Endothelial cell (in vitro differentiated cells): ENCODE results near the gene KRT38. TPM values are rescaled to one million over a fixed set of nuclear protein-coding genes. Genes with fewer than 3 reads are reported as not detected.
"Not testable (repeated sequence)": the region's sequence is repeated elsewhere in the genome, so short reads cannot be mapped to it uniquely, and the experiment has no call there.

Experiments
- DNase-seq: peaks from one replicate; pipeline ENCODE4 v3.0.0; 2021; ENCODE audit warnings: low spot score
- H3K27ac Mint-ChIP-seq: one replicate; pipeline ENCODE4 v1.8.0; 2021; ENCODE audit warnings: mixed read lengths, inconsistent platforms; ENCODE audit not compliant: unreplicated experiment
- H3K27me3 Mint-ChIP-seq: one replicate; pipeline ENCODE4 v1.8.0; 2021; ENCODE audit warnings: mild to moderate bottlenecking, moderate library complexity, mixed read lengths, inconsistent platforms; ENCODE audit not compliant: unreplicated experiment
- H3K36me3 Mint-ChIP-seq: one replicate; pipeline ENCODE4 v1.8.0; 2021; ENCODE audit warnings: mild to moderate bottlenecking, low read depth, mixed read lengths, inconsistent platforms; ENCODE audit not compliant: unreplicated experiment
- H3K4me1 Mint-ChIP-seq: one replicate; pipeline ENCODE4 v1.8.0; 2021; ENCODE audit warnings: mild to moderate bottlenecking, mixed read lengths, inconsistent platforms; ENCODE audit not compliant: unreplicated experiment
- H3K4me3 Mint-ChIP-seq: one replicate; pipeline ENCODE4 v1.8.0; 2021; ENCODE audit warnings: mild to moderate bottlenecking, mixed read lengths, inconsistent platforms; ENCODE audit not compliant: unreplicated experiment
- H3K9me3 Mint-ChIP-seq: one replicate; pipeline ENCODE4 v1.8.0; 2021; ENCODE audit warnings: mixed read lengths, inconsistent platforms; ENCODE audit not compliant: unreplicated experiment
- total RNA-seq: library from RNA; stranded (reverse); fragmentation: NEBNext Ultra II Directional; extraction: Animal tissue kit (Norgen Biotek cat#: 25700); gene quantifications from one replicate; pipeline ENCODE4 v1.2.1, GENCODE V29; 2021; ENCODE audit not compliant: unreplicated experiment
- TF ChIP-seq, protein P1 (sequence below): fragments of 200-600 bp; sonication (generic); IDR thresholded peaks from one replicate; pipeline ENCODE4 v1.5.0; 2021; ENCODE audit warnings: antibody characterized with exemption; ENCODE audit not compliant: unreplicated experiment

The KRT38 gene
- total RNA-seq, 1 donor from 2014 or later, result not detected

DNA sequence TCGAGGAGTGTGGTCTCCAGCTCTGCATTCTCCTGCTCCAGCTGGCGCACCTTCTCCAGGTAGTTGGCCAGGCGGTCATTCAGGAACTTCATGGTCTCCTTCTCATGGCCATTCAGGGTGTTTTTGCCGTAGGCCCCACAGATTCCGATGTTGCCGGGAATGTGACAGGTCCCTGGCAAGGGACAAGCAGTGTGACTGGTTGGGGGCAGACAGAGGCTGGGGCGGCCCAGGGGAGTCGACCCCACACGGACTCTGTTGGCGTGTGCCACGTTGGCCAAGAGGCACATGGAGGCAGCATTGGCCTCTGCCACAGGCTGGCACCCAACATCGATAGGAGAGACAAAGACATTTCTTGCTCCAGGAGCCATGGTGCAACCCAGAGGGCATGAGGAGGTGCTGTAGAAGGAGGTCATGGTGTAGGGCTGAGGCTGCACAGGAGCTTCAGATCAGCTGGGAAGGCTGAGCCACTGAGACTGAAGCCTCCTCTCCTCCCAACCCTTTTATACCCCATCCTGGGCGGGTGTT is 16.6 kb downstream of the KRT38 start, which contains the start of gene KRT37:
Gene KRT37 (minus strand): TSS at position 475 of the 525 bp plus-strand sequence. CDS start 62 bp downstream, at position 413.
- H3K36me3 Mint-ChIP-seq, result no peaks in the 10 kb centered on the region
- no peak for DNase-seq
- no peaks in the 10 kb centered on the region for H3K4me1 Mint-ChIP-seq
- no peak within 1 kb of the TSS for H3K27ac Mint-ChIP-seq
- no peak within 1 kb of the TSS for H3K4me3 Mint-ChIP-seq
- H3K27me3 Mint-ChIP-seq, result no peaks in the 10 kb centered on the region
- no peaks in the 10 kb centered on the region for H3K9me3 Mint-ChIP-seq
- TF ChIP-seq, protein P1, sequence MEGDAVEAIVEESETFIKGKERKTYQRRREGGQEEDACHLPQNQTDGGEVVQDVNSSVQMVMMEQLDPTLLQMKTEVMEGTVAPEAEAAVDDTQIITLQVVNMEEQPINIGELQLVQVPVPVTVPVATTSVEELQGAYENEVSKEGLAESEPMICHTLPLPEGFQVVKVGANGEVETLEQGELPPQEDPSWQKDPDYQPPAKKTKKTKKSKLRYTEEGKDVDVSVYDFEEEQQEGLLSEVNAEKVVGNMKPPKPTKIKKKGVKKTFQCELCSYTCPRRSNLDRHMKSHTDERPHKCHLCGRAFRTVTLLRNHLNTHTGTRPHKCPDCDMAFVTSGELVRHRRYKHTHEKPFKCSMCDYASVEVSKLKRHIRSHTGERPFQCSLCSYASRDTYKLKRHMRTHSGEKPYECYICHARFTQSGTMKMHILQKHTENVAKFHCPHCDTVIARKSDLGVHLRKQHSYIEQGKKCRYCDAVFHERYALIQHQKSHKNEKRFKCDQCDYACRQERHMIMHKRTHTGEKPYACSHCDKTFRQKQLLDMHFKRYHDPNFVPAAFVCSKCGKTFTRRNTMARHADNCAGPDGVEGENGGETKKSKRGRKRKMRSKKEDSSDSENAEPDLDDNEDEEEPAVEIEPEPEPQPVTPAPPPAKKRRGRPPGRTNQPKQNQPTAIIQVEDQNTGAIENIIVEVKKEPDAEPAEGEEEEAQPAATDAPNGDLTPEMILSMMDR, result no peak

- not testable (repeated sequence) for H3K4me1 Mint-ChIP-seq, H3K4me3 Mint-ChIP-seq, H3K36me3 Mint-ChIP-seq, H3K9me3 Mint-ChIP-seq, H3K27ac Mint-ChIP-seq, H3K27me3 Mint-ChIP-seq, DNase-seq
Observed at GRCh38 chr17:41422586-41422985, 18.2 kb downstream of the KRT38 start.

DNA sequence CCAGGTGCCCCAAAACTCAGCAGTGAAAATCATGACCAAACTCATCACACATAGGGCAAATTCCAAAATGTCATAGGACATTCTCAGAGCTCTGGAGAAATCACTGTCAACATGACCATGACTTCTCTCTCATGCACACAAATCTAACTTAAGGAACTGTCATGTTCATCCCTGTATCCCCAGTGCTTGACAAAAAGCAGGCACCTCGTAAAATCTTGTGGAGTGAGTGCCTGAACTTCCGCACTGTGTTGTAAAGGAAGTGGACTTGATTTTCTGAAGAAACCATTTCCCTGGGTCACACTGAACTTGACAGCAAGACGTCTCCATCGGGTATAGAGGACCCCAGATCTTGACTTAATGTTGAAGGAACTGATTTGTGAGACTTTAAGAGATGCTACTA is 19.2 kb downstream of the KRT38 start:
- Mint-ChIP-seq H3K27me3 (peaks cover 1% of the 10 kb centered on the region), H3K4me3 (no peak overlapping the region), H3K36me3 (no peaks in the 10 kb centered on the region), H3K4me1 (no peaks in the 10 kb centered on the region), H3K27ac (no peak overlapping the region), H3K9me3 (no peaks in the 10 kb centered on the region)
- no peak for DNase-seq
- TF ChIP-seq, protein P1, result no peak

DNA sequence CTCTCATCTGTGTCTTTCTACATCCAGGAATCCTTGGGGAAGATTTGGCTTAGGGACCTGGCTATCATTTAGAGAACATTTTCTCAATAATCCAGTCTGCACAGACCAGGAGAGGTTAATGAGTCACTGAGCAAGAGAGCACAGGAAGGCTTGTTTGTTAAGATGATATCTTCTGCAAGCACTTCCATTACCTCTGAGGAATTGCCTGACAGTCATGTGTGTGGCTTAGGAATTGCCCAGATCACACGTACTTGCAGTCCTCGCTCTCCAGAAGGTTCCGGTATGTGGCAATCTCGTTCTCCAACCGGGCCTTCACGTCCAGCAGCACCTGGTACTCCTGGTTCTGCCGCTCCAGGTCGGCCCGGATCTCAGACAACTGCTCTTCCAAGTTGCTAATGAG is 19.7 kb downstream of the KRT38 start:
- Mint-ChIP-seq H3K9me3 (no peaks in the 10 kb centered on the region), H3K27me3 (peaks cover 1% of the 10 kb centered on the region), H3K36me3 (no peaks in the 10 kb centered on the region), H3K27ac (no peak overlapping the region), H3K4me1 (no peaks in the 10 kb centered on the region), H3K4me3 (no peak overlapping the region)
- no peak for DNase-seq
- TF ChIP-seq, protein P1, result no peak

GRCh38 chr17:41420134-41420533 is 20.6 kb downstream of the KRT38 start:
- Mint-ChIP-seq H3K4me3 (no peak overlapping the region), H3K27me3 (peaks cover 1% of the 10 kb centered on the region), H3K4me1 (no peaks in the 10 kb centered on the region), H3K36me3 (no peaks in the 10 kb centered on the region), H3K9me3 (no peaks in the 10 kb centered on the region), H3K27ac (no peak overlapping the region)
- DNase-seq, result no peak
- TF ChIP-seq, protein P1, result no peak
